C4-2B (cell line): ENCODE measurements around the gene LETM1.

ENCODE experiments used
- H3K27ac ChIP-seq: fragments of 450-650 bp; 2 replicates; pipeline ENCODE4 v1.5.1; 2017
- ZFX ChIP-seq: fragments of 450-650 bp; IDR thresholded peaks from 2 replicates; pipeline ENCODE4 v1.6.1; 2017
- TF ChIP-seq, protein P1 (sequence below): fragments of 450-650 bp; conservative IDR thresholded peaks from 2 replicates; pipeline ENCODE4 v1.5.1; 2017; ENCODE audit warnings: mild to moderate bottlenecking

Gene LETM1

DNA sequence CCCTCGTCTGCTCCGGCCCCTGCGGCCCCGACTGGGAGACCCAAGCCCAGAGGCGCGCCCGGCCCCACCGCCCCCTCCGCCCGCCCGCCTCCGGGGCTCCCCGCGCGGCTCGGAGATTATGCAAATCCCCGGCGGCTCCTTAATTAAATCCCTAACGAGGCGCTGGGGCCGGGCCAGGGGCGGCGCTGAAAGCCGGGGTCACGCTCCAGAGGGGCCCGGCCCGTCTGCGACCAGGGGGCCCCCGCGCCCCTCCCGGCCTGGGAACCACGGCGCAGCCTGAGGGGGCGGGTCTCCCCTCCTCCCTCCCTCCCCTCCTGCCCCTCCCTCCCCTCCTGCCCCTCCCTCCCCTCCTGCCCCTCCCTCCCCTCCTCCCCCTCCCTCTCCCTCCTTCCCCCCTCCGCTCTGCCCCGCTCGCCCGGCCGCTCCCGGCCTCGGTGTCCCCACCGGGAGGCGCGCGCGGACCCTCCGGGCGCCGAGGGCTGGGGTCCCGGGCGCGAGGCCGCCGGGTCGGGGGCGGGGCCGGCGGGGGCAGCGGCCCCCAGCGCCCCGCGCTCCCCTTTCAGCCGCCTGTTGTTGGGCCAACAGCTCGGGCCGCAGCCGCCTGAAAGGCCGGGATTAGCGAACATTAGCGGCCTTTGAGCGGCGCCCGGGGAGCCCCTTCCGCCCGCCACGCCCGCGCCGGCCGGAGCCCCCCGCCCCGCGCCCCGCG lies 88.7 kb downstream of the LETM1 start:
- TF ChIP-seq ZFX: no peak
- TF ChIP-seq, protein P1, sequence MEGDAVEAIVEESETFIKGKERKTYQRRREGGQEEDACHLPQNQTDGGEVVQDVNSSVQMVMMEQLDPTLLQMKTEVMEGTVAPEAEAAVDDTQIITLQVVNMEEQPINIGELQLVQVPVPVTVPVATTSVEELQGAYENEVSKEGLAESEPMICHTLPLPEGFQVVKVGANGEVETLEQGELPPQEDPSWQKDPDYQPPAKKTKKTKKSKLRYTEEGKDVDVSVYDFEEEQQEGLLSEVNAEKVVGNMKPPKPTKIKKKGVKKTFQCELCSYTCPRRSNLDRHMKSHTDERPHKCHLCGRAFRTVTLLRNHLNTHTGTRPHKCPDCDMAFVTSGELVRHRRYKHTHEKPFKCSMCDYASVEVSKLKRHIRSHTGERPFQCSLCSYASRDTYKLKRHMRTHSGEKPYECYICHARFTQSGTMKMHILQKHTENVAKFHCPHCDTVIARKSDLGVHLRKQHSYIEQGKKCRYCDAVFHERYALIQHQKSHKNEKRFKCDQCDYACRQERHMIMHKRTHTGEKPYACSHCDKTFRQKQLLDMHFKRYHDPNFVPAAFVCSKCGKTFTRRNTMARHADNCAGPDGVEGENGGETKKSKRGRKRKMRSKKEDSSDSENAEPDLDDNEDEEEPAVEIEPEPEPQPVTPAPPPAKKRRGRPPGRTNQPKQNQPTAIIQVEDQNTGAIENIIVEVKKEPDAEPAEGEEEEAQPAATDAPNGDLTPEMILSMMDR: no peak
- H3K27ac ChIP-seq: no peak overlapping the region

DNA sequence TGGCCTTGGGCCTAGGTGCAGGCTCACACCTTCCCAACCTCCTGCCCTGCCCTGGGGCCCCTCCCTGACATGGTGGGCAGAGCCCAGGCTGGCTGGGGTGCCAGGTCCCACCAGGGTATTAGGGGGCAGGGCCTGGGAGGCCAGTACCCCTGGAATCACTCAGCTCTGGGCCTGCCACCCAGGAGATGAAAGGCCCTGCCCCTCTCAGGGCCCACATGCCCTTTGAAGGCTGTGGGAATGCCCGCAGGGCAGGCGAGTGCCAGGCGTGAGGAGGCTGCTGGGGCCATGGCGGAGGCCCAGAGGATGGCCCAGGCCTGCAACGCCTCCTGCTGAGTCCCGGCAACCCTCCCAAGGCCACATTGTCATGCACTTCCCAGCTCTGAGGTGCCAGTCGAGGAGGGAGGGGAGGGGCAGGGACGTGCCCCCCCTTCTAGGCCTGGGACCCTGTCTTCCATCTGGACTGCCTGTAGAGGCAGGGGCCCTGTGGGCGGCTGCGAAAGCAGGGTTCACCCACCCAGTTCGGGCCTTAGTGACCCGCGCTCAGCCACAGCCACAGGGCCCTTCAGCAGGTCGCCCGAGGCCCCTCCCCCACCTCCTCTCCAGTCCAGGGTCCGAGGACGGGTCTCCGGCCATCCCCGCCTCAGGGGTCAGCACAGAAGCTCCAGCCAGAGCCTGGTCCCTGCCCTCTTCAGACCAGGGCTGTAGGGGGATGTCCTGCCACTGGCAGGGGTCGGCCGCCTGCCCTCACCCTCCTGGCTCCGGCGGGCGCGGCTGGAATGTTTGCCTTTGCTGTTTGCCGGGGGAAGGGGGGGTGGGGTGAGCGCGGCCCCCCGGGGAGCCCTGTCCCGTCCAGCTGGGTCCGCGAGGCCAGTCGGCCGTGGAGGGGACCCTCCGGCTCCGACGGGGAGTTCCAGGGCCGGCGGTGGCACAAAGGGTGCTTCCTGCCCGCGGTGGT lies 89.6 kb downstream of the LETM1 start:
- H3K27ac ChIP-seq: no peak overlapping the region
- no peak for TF ChIP-seq ZFX
- TF ChIP-seq, protein P1: no peak

DNA sequence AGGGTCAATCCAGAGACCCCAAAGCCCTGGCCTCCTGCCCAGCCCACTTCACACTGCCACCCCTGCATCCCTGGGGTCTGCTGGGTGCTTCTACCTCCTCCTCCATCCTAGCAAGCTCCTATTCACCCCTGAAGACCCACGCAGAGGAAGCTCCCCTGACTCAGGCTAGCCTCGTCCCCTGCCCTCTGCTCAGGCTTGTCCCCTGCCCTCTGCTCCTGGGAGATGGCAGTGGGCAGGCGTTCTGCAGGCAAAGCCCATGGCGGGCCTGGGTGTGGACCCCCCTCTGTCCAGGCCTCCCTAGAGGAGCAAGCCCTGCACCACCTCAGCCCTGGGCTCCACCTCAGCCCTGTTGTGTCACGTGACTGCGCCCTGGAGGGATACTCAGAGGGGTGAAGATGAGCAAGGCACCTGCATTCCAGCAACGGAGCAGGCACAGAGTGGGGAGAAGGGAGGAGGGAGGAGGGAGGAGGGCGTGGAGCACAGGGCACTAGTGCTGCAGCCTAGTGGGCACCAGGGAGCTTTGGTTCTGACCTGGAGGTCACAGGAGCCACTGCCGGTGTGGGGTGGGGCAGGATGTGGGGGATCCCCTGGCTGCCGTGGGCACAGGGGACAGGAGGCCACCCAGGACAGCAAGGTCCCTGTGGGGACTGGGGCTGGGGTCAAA lies 90.4 kb downstream of the LETM1 start:
- no peak overlapping the region for H3K27ac ChIP-seq

DNA sequence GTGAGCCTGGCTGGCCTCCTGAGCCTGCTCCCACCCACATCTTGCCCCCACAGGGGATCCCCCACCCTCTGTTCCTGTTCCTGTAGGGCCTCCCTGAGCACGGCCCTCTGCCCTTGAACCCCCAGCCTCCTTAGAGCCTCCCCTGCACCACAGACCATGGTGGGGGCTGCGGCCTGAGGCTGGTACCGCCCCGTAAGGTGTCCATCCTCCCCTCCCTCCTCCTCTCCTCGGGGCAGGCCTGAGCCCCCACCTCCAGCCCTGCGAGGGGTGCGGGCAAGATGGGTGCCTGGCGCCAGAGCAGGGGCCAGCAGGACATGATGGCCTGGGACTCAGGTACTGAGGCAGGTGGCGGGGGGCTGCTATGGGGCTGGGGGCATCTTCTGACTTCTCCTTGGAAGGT lies 91.3 kb downstream of the LETM1 start:
- TF ChIP-seq, protein P1: no peak
- no peak for TF ChIP-seq ZFX
- H3K27ac ChIP-seq: no peak overlapping the region

More for the DNA sequence above, 90.4 kb downstream of the LETM1 start:
- TF ChIP-seq ZFX: no peak
- TF ChIP-seq, protein P1: no peak

DNA sequence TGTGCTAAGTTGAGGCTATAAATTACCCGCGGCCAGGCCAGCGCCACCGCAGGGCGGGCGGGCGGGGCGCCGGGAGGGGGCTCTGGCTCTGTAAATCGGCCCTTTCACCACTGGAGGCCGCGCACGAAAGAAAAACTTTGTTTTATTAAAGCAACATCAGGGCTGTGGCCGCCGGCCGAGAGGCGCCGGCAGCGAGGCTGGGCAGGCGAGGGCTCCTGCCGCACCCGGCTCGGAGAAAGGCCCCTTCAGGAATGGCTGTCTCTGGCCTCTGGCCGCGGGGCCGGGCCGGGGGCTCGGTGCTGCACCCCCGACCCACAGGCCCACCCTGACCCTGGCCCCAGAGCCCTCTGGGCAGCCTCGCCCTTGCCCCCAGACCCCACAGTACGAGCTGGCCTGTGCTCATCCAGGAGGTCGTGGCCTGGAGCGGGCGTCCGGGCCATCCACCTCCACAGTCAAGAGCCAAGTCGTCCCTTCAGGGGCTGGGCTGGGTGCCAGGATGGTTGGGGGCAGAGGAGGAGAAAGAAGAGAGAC lies 92.3 kb downstream of the LETM1 start:
- TF ChIP-seq, protein P1: no peak
- no peak for TF ChIP-seq ZFX
- no peak overlapping the region for H3K27ac ChIP-seq

DNA sequence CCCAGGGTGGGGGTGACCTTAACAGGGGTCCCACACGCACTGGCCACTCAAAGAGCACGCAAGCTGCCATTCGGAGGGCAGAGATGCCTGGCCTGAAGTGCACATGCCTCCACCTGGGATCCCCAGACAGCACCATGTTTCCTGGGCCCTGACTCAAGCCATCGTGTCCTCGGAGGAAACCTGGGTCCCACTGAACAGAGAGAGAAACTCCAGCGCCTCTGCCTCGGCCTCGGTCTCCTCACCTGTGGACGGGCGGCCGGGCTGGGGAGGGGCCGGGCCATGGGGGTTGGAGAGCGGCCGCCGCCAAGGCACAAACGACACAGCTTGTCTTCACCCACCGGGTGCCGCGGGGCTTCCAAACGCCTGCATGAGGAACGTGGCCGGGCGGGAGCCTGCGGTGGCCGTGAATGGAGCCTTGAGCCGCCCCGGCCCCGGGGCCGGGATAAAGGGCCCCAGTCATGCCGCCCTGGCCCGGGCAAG lies 92.8 kb downstream of the LETM1 start:
- no peak for TF ChIP-seq ZFX
- no peak overlapping the region for H3K27ac ChIP-seq

DNA sequence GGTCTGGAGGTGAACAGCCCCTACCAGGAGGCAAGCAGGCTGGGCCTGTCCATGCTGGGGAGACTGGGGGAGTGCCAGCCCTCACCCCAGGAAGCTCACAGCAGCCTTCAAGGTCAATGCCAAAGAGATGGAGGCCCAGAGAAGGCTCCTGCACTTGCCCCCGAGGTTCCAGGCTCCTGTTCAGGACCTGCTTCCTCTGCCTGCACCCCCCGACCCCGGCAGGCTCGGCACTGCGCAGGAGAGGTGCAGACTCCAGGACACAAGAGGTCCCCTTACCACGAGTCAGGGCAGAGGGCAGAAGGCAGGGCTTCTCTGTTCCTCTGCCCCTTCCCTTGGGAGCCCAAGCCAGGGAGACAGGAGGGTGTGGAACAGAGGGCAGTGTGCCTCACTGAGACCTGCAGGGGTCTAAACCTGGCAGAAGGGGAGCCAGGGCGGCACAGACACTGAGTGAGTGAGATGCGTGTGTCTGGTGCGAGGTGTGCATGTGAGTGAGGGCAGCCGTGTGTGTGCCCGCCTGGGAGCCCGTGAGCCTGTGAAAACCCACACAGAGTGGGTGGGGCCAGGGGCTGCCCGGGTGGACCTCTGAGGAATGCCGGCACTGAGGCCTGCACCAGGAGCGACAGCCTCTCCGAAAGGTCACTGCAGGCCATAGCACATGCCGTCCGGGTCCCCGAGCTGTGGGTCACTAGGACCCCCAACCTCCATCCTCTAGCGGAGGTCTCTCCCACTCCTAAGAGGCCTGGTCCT lies 93.5 kb downstream of the LETM1 start:
- no peak for TF ChIP-seq ZFX
- TF ChIP-seq, protein P1: no peak
- no peak overlapping the region for H3K27ac ChIP-seq
